Ascending aorta (tissue), 2 donors: ENCODE results near the gene G3BP1. TPM values are rescaled to one million over a fixed set of nuclear protein-coding genes. Genes with fewer than 3 reads are reported as not detected.

Experiments
- DNase-seq, 2 donors: peaks; one replicate each; pipeline ENCODE4 v3.0.0-alpha.2; 2019; ENCODE audit warnings: low spot score in 2 of 2
- H3K27ac ChIP-seq, 2 donors: fragments of 200-600 bp; sonication (generic); one replicate each; pipeline ENCODE4 v1.5.1; 2016 to 2017; ENCODE audit warnings: mild to moderate bottlenecking in 1 of 2
- H3K27me3 ChIP-seq: fragments of 200-600 bp; sonication (generic); one replicate; pipeline ENCODE4 v1.5.1; 2017
- H3K36me3 ChIP-seq, 2 donors: fragments of 200-600 bp; sonication (generic); one replicate each; pipeline ENCODE4 v1.5.1; 2016
- H3K4me1 ChIP-seq, 2 donors: fragments of 200-600 bp; sonication (generic); one replicate each; pipeline ENCODE4 v1.5.1; 2016 to 2017; ENCODE audit warnings: mild to moderate bottlenecking in 1 of 2
- H3K4me3 ChIP-seq, 2 donors: fragments of 200-600 bp; sonication (generic); one replicate each; pipeline ENCODE4 v1.5.1; 2016 to 2017; ENCODE audit warnings: mild to moderate bottlenecking in 1 of 2
- H3K9me3 ChIP-seq, 2 donors: fragments of 200-600 bp; sonication (generic); one replicate each; pipeline ENCODE4 v1.5.1; 2016
- intact Hi-C: fragments of 100-400 bp; cut with DNase I; formaldehyde crosslinking; loops from one replicate; pipeline ENCODE4 v1.15.1; 2023
- total RNA-seq: library from RNA; depleted of rRNA; stranded (reverse); fragments of >200 nt; gene quantifications from one replicate; pipeline ENCODE4 v1.1.0, GENCODE V29; 2016
- TF ChIP-seq, protein P1 (sequence below), 3 experiments: fragments of 200-600 bp in 2 of 3; fragments of 450-650 bp in 1 of 3; sonication (generic) in 2 of 3; IDR thresholded peaks; one replicate each; pipeline ENCODE4 v1.5.1; 2016 to 2019; ENCODE audit warnings: antibody characterized with exemption in 3 of 3, mild to moderate bottlenecking in 1 of 3, moderate library complexity in 1 of 3

The G3BP1 gene
- total RNA-seq, 1 donor from 2014 or later, result 138 TPM

DNA sequence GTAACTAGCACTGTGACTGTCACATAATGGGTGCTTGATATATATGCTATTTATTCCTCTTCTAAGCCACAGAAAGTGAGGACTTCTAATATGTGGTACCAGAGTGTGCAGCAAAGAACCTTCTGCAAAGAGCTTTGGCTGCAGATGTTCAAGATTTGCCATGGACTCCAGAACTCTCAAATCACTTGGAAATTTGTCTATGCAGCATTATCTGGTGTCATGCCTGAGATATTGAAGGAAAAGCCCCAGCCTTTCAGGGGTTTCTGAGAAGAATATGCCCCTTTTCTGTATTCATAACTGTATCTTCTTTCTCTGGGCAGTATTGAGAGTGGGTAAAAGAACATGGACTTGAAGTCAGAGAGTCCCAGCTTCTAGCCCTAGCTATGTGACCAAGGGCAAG, 4.8 kb upstream of the G3BP1 start:
- intact Hi-C loops, result no loop called here
- no peaks in the 10 kb centered on the region for H3K36me3 ChIP-seq
- no peak overlapping the region for H3K27ac ChIP-seq
- H3K4me1 ChIP-seq, result peaks cover 6% of the 10 kb centered on the region in 2 donors
- DNase-seq, result no peak
- TF ChIP-seq, protein P1, sequence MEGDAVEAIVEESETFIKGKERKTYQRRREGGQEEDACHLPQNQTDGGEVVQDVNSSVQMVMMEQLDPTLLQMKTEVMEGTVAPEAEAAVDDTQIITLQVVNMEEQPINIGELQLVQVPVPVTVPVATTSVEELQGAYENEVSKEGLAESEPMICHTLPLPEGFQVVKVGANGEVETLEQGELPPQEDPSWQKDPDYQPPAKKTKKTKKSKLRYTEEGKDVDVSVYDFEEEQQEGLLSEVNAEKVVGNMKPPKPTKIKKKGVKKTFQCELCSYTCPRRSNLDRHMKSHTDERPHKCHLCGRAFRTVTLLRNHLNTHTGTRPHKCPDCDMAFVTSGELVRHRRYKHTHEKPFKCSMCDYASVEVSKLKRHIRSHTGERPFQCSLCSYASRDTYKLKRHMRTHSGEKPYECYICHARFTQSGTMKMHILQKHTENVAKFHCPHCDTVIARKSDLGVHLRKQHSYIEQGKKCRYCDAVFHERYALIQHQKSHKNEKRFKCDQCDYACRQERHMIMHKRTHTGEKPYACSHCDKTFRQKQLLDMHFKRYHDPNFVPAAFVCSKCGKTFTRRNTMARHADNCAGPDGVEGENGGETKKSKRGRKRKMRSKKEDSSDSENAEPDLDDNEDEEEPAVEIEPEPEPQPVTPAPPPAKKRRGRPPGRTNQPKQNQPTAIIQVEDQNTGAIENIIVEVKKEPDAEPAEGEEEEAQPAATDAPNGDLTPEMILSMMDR (IDR thresholded peaks at IDR 0.05), result no peak
- no peaks in the 10 kb centered on the region for H3K27me3 ChIP-seq
- H3K4me3 ChIP-seq, result no peak overlapping the region
- no peaks in the 10 kb centered on the region for H3K9me3 ChIP-seq

DNA sequence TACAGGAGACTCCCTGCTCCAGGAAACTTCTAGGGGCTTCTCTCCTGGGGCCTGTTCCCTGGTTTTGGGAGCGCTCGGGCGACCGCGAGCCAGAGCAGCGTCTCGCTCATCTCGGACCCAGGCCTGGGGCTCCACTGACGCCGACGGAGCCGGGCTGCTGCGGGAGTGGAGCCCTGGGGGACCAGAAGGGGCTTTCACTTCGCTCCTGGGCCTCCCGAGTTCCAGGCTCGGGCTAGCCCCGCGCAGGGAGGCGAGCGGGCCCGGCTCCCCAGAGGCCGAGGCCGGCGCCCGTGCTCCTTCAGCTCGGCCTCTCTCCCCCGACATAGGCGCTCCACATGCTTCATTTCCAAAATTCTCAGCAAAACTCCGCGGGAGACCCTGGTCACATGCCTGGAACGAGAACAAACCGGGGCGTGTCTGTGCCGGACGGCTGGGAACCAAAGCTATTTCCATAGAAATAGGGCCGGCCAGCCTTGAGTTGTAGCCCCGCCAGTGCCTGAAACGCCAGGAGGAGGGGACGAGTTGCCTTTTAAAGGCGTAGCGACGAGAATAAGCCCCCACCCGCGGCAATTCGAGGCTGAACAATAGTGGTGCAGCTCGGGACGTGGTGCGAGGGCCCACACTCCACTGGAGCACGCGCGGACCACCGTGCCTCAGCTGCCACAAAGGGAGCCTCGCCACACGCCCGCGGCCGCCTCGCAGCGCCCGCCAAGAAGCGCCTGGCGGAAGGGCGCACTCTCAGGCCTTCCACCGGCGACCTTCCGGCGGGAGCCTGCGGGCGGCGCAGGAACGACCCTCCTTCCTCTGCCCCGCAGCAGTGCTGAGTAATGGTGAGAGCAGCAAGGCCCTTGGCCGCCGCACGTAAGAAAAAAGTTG, 1.1 kb upstream of the G3BP1 start:
- intact Hi-C loops, result loop anchor here (1.0 to 10.0 kb wide), 7 partner anchors 12 to 518 kb away; partner anchors contain the start of genes ATOX1, GM2A and SLC36A1
- H3K4me1 ChIP-seq, result peaks cover 9 to 22% of the 10 kb centered on the region in 2 donors
- H3K27me3 ChIP-seq, result no peaks in the 10 kb centered on the region
- H3K4me3 ChIP-seq, result peak overlapping the region; percentile 64 to 68
- H3K36me3 ChIP-seq, result no peaks in the 10 kb centered on the region
- TF ChIP-seq, protein P1 (IDR thresholded peaks at IDR 0.05), result no peak
- peak in 1 of 2 donors; percentile 89 for DNase-seq
- H3K9me3 ChIP-seq, result no peaks in the 10 kb centered on the region
- H3K27ac ChIP-seq, result peak overlapping the region; percentile 99

DNA sequence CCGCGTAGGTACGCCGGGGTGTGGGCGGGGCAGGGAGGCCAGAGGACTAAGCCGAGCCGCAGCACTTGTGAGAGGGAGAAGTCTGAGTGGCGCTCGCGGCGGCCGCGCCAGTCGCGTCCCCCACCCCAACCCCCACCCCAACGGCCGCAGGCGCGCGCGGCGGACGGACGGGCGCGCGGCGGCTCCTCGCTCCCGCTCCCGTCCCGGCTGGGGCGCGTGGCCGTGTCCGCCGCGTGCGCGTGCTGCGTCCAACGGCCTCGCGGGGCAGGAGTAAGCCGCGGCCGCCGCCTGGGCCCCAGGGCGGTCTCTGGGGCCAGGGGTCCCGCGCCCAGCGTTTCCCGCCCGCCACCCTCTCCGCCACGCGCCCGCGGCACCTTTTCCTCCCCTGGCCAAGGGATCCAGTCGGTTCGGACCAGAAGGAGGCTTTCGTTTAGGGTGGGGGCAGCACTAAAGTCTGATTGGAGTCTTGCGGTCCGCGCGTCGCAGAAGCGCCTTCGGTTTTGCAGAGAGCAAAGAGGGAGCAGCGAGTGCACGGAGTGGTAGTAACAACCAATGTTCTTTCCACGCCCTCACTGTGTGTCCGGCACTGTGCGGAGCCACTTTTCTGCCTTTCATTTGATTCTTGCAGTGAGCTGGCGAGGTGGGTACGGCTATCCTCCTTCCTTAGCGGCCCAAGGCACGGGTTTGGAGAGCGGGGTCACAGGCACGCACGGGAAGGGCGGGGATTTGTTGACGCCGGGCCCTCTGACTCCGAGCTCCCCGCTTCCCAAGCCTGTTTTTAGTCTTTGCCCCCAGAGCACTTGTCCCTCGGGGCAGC, 483 bp downstream of the G3BP1 start:
- intact Hi-C loops, result loop anchor here (10.0 kb wide), 1 partner anchor 503 kb away; no protein-coding TSS in a partner anchor
- DNase-seq, result peak in 1 of 2 donors; percentile 75
- Histone ChIP-seq H3K27me3 (no peaks in the 10 kb centered on the region), H3K36me3 (no peaks in the 10 kb centered on the region), H3K4me3 (peak overlapping the region; percentile 89 to 92), H3K27ac (peak overlapping the region; percentile 90 to 92), H3K4me1 (peaks cover 9 to 36% of the 10 kb centered on the region in 2 donors), H3K9me3 (no peaks in the 10 kb centered on the region)
- TF ChIP-seq, protein P1 (IDR thresholded peaks at IDR 0.05), result no peak

DNA sequence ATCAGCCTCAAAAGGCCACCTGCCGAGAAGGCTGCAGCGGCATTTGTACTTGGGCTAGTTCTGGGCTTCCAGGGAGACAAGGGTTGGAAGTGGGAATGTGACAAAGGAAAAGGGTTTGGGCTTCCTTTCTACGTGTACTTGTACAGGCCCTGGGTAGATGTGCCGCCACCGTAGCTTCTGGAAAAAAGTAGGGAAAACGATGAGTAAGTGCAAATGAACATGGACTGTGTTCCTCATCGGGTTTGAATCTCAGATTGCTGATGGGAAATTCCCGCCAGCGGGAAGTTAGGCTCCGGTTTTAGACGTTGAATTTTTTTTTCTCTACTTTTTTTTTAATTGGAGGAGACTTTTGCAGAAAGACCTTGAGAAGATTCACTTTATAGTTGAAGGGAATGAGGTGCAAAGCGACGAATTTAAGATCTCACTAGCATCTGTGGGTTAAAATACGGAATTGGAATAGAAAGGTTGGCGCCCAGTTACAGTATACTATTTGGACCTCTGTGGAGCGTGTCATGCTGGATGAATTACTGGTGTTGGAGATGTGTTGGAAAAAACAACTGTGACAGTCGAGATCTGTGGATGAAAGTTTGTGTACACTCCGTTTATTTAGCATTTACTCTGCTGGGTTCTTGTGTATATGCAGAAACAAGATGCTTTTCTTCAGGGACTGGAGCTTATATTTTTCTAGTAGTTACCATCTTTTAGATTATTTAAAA, 1.2 kb downstream of the G3BP1 start:
- DNase-seq, result no peak
- no peaks in the 10 kb centered on the region for H3K27me3 ChIP-seq
- TF ChIP-seq, protein P1 (IDR thresholded peaks at IDR 0.05), result no peak
- peak overlapping the region; percentile 90 to 92 for H3K27ac ChIP-seq
- peak overlapping the region; percentile 89 to 92 for H3K4me3 ChIP-seq
- no peaks in the 10 kb centered on the region for H3K36me3 ChIP-seq
- peaks cover 9 to 41% of the 10 kb centered on the region in 2 donors for H3K4me1 ChIP-seq
- intact Hi-C loops, result loop anchor here (10.0 kb wide), 1 partner anchor 502 kb away; no protein-coding TSS in a partner anchor
- no peaks in the 10 kb centered on the region for H3K9me3 ChIP-seq

DNA sequence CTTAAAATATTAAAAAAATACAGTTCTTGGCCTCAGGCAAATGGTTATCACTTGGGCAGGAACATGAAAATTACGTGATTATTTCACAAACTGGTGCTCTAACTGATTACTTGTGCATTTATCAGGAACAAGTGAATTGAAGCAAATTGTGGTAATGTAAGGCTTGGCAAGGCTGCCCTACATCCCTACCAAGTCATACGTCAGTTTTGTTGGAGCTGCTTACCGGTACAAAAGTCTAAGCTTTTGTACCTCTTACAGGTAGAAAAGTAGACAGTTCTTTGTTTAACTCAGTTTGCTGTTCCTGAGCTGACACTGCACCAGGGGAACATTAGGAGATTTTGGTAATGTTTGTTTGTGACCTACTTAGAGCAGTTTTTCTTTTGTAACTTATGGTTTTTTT, 2.2 kb downstream of the G3BP1 start:
- Histone ChIP-seq H3K9me3 (no peaks in the 10 kb centered on the region), H3K36me3 (no peaks in the 10 kb centered on the region), H3K27me3 (no peaks in the 10 kb centered on the region), H3K4me3 (peak overlapping the region; percentile 89 to 92), H3K4me1 (peaks cover 9 to 47% of the 10 kb centered on the region in 2 donors), H3K27ac (peak overlapping the region; percentile 90 to 92)
- intact Hi-C loops, result loop anchor here (10.0 kb wide), 1 partner anchor 501 kb away; no protein-coding TSS in a partner anchor
- no peak for DNase-seq
- TF ChIP-seq, protein P1 (IDR thresholded peaks at IDR 0.05), result no peak
